ENCODE results near the gene DCUN1D3.
"Not testable (repeated sequence)": the region's sequence is repeated elsewhere in the genome, so short reads cannot be mapped to it uniquely, and the experiment has no call there.

Gene DCUN1D3

DNA sequence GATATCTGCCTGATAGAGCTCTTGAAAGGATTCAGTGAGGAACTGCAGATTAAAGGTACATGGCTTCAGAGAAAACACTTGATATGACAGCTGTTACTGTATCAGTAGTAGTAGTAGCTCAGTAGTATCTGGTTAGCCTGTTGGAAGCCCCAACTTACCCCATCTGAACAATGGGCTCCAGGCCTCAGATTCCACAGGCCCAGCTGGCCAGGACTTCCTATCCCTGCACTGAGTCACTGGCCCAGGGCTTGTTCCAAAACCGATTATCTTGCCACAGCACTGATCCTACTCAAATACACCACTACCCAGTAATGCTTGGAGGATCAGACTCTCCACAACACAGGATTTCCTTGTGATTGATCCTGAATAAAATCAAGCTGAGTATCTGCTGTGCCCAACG is 32.6 kb downstream of the DCUN1D3 start:
- Histone ChIP-seq H3K36me3 (ENCODE audit: insufficient read depth, low read length) (no peaks in the 10 kb centered on the region), H3K9ac (ENCODE audit: insufficient read length) (no peak overlapping the region), H3K4me3 (no peak overlapping the region), H3K9me3 (ENCODE audit: low read depth, low read length) (no peaks in the 10 kb centered on the region), H3K27ac (no peak overlapping the region)
- no peak for TF ChIP-seq POLR2AphosphoS5 (IDR thresholded peaks at IDR 0.05; ENCODE audit: borderline replicate concordance, low read depth, low read length)
- TF ChIP-seq EZH2 (IDR thresholded peaks at IDR 0.05) = no peak
- no peak for TF ChIP-seq FOXP2 (optimal IDR thresholded peaks at IDR 0.05; ENCODE audit: control extremely low read depth, extremely low read length, insufficient read depth)
- DNase-seq (ENCODE audit: low read depth, low spot score) = no peak

DNA sequence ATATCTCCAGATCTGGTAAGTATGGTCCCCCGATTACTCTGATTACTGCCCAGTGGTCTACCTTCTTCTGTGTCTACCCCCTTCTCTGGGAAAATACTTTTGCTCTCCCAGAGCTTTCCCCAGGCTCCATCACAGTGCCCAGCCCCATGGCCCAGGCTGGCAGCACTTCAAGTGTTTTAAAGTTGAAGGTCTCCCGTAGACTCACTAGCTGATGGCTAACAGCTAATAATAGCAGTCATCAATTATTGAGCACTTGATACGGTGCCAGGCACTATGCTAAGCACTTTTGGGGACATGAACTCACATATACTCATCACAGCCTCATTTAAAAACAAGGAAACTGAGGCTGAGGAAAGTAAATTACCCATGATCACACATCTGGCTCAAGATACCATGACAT is 33.4 kb downstream of the DCUN1D3 start:
- TF ChIP-seq POLR2AphosphoS5 (IDR thresholded peaks at IDR 0.05; ENCODE audit: borderline replicate concordance, low read depth, low read length) (no peak), FOXP2 (optimal IDR thresholded peaks at IDR 0.05; ENCODE audit: control extremely low read depth, extremely low read length, insufficient read depth) (no peak), EZH2 (IDR thresholded peaks at IDR 0.05) (no peak)
- Histone ChIP-seq H3K4me3 (no peak overlapping the region), H3K36me3 (ENCODE audit: insufficient read depth, low read length) (no peaks in the 10 kb centered on the region), H3K9ac (ENCODE audit: insufficient read length) (no peak overlapping the region), H3K9me3 (ENCODE audit: low read depth, low read length) (no peaks in the 10 kb centered on the region), H3K27ac (no peak overlapping the region)
- no peak for DNase-seq (ENCODE audit: low read depth, low spot score)

DNA sequence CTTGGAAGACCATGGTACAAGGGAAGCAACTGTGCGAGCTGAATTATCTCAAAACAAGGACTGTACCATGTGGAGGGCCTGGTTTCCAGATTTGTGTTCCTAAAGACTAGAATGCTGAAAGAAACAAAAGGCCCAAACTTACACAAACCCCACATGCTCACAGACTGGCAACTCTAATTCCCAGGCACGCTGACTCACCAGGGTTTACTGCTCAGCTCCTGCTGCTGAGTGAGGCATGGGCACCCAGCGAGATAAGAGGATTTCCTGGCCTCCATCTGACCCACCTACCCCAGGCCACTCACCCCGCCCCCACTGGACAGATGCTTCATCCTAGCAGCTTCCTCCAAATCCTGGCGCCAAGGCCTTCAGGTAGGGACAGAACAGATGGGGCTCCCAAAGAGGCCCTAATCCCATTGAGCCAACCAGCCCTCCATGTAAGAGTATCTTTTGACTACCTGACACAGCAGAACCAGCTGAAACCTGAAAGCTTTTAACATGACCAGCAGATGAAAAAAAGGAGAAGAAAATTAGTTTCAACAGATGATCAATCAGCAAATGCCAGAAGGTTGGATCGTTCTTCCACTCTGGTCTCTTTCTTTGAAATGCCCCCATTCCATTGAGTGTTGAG is 33.9 kb downstream of the DCUN1D3 start:
- H3K9ac ChIP-seq (ENCODE audit: insufficient read length) = no peak overlapping the region

DNA sequence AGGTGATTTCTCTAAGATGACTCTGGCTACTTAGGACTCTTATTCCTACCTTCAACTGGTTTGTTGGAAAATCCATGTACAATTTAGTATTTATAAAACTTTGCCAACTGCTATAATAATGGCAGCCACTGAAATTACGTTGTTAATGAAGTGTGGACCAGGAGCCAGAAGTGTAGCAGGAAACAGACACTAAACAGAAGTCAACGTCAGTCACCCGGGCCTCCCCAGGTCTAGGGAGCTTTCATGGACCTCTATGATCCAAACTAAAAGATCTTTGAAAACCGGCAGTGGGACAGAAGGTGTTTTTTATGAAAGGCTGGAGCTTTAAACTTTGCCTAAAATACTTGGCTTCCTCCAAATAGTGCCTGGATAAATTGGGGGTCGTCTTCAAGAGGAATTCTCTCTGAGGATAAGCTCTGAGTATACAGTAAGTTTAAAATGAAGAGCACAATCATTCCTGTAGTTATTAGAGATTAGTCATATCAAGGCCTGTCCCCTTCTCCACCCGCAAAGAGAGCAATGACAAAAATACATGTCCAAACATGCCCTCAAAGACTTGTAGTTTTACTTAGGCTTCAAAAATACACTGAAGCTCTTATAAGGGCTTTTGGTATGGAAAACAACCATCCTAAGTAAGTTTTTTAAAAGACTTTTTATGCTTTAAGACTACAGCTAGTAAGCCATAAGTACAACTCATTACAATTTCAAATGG is 34.6 kb downstream of the DCUN1D3 start:
- TF ChIP-seq FOXP2 (optimal IDR thresholded peaks at IDR 0.05; ENCODE audit: control extremely low read depth, extremely low read length, insufficient read depth) = no peak
- TF ChIP-seq EZH2 (IDR thresholded peaks at IDR 0.05) = no peak
- TF ChIP-seq POLR2AphosphoS5 (IDR thresholded peaks at IDR 0.05; ENCODE audit: borderline replicate concordance, low read depth, low read length) = no peak
- DNase-seq (ENCODE audit: low read depth, low spot score) = no peak
- H3K9ac ChIP-seq (ENCODE audit: insufficient read length) = no peak overlapping the region

More for the DNA sequence above, 33.9 kb downstream of the DCUN1D3 start:
- no peak overlapping the region for H3K27ac ChIP-seq
- H3K9me3 ChIP-seq (ENCODE audit: low read depth, low read length) = no peaks in the 10 kb centered on the region
- H3K4me3 ChIP-seq = no peak overlapping the region
- no peak for DNase-seq (ENCODE audit: low read depth, low spot score)
- no peak for TF ChIP-seq EZH2 (IDR thresholded peaks at IDR 0.05)
- no peak for TF ChIP-seq POLR2AphosphoS5 (IDR thresholded peaks at IDR 0.05; ENCODE audit: borderline replicate concordance, low read depth, low read length)
- no peak for TF ChIP-seq FOXP2 (optimal IDR thresholded peaks at IDR 0.05; ENCODE audit: control extremely low read depth, extremely low read length, insufficient read depth)
- H3K36me3 ChIP-seq (ENCODE audit: insufficient read depth, low read length) = no peaks in the 10 kb centered on the region

DNA sequence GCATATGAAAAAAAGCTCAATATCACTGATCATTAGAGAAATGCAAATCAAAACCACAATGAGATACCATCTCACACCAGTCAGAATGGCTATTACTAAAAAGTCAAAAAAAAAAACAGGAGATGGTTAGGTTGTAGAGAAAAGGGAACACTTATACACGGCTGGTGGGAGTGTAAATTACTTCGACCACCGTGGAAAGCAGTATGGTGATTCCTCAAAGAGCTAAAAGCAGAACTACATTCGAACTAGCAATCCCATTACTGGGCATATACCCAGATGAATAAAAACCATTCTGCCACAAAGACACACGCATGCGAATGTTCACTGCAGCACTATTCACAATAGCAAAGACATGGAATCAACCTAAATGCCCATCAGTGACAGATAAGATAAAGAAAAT is 35.8 kb downstream of the DCUN1D3 start:
- not testable (repeated sequence) for H3K9me3 ChIP-seq (ENCODE audit: low read depth, low read length); H3K27ac ChIP-seq; H3K36me3 ChIP-seq (ENCODE audit: insufficient read depth, low read length); H3K4me3 ChIP-seq; DNase-seq (ENCODE audit: low read depth, low spot score); H3K9ac ChIP-seq (ENCODE audit: insufficient read length)

More for the DNA sequence above, 34.6 kb downstream of the DCUN1D3 start:
- Histone ChIP-seq H3K36me3 (ENCODE audit: insufficient read depth, low read length) (no peaks in the 10 kb centered on the region), H3K9me3 (ENCODE audit: low read depth, low read length) (no peaks in the 10 kb centered on the region), H3K4me3 (no peak overlapping the region), H3K27ac (no peak overlapping the region)

DNA sequence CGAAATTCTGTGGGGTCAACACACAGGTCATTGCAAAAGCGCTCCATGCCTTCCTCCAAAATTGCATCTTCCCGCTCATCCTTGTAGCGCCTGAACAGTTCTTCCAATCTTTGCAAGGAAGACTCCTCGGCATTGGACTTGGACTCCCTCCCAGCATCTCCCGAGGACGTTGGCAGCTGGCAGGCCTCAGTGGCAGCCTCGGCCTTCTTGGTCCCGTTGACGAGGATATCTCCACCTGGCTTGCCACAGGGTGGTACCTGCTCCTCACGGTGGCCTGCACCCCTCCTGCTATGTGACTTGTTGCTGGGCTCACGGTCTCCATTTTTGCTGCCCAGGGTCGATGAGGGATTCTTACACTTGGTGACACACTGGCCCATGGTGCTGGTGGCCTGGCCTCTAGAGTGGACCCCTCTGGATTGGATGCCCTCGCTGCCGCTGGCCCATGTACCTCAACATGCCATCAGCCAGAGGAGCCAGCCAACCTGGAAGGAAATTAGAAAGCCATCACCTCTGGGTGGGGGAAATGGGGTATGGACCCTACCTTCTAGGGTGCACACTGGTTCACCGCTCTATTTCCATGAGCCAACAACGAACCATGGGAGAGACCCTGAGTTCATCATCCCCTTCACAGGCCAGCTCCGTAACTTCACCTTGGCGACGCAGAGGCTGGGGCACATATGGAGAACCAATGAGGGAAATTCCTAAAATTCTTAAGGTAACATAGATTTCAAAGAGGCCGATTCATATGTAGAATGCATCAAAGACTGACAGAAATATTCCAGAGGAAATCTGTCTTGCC is 37.8 kb downstream of the DCUN1D3 start:
- no peaks in the 10 kb centered on the region for H3K9me3 ChIP-seq (ENCODE audit: low read depth, low read length)
- TF ChIP-seq POLR2AphosphoS5 (IDR thresholded peaks at IDR 0.05; ENCODE audit: borderline replicate concordance, low read depth, low read length) = no peak
- no peak for TF ChIP-seq EZH2 (IDR thresholded peaks at IDR 0.05)
- TF ChIP-seq FOXP2 (optimal IDR thresholded peaks at IDR 0.05; ENCODE audit: control extremely low read depth, extremely low read length, insufficient read depth) = no peak
- H3K4me3 ChIP-seq = no peak overlapping the region
- H3K36me3 ChIP-seq (ENCODE audit: insufficient read depth, low read length) = peaks cover 6% of the 10 kb centered on the region; the same call in 1 of the 2 replicates
- no peak for DNase-seq (ENCODE audit: low read depth, low spot score)
- no peak overlapping the region for H3K27ac ChIP-seq
- H3K9ac ChIP-seq (ENCODE audit: insufficient read length) = no peak overlapping the region

DNA sequence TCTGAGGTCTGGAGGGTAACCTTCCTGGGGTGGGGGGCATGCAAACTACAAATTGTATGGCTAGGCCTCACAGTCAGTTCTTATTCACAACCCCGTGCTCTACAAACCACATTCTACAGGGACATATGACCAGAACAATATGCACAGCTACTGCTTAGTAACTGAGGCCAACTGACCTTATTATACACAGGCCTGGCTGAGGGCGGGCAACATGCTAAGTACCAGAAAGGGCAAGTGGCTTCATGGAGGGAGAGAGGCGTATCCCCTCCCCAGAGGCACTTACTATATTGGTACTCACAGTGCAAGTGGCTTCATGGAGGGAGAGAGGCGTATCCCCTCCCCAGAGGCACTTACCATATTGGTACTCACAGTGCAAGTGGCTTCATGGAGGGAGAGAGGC is 39.2 kb downstream of the DCUN1D3 start:
- not testable (repeated sequence) for H3K36me3 ChIP-seq (ENCODE audit: insufficient read depth, low read length); H3K4me3 ChIP-seq; H3K9ac ChIP-seq (ENCODE audit: insufficient read length); H3K9me3 ChIP-seq (ENCODE audit: low read depth, low read length); DNase-seq (ENCODE audit: low read depth, low spot score); H3K27ac ChIP-seq

DNA sequence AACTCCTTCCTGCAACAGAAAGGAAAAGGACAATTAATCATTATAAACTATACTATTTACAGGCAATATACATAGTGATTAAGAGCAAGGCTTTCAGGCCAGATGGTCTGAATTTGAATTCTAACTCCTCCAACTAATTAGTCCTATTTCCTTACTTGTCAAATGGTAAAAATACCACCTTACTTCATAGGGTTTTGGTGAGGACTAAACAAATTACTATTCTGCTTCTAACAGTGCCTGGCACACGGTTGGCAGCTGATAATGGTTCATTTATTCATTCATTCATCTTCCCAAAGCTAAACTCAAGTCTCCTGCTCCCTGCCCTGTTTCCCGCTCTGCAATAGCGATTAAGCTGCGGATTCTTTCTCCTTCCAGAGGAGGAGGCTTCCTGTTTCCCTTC is 39.8 kb downstream of the DCUN1D3 start:
- no peak overlapping the region for H3K4me3 ChIP-seq
- no peaks in the 10 kb centered on the region for H3K9me3 ChIP-seq (ENCODE audit: low read depth, low read length)
- peaks cover 6% of the 10 kb centered on the region; the same call in 1 of the 2 replicates for H3K36me3 ChIP-seq (ENCODE audit: insufficient read depth, low read length)
- TF ChIP-seq POLR2AphosphoS5 (IDR thresholded peaks at IDR 0.05; ENCODE audit: borderline replicate concordance, low read depth, low read length) (no peak), FOXP2 (optimal IDR thresholded peaks at IDR 0.05; ENCODE audit: control extremely low read depth, extremely low read length, insufficient read depth) (no peak), EZH2 (IDR thresholded peaks at IDR 0.05) (no peak)
- DNase-seq (ENCODE audit: low read depth, low spot score) = no peak
- no peak overlapping the region for H3K27ac ChIP-seq
- H3K9ac ChIP-seq (ENCODE audit: insufficient read length) = no peak overlapping the region

Measured in SK-N-MC (cell line).